GM19324 (cell line): ENCODE data around the gene PTPN6.

Experiments
- ATAC-seq: cut with Tn5 transposase; IDR thresholded peaks from one replicate; pipeline ENCODE4 v1.9.1; 2021; ENCODE audit warnings: mild to moderate bottlenecking, moderate library complexity; ENCODE audit not compliant: unreplicated experiment, low FRiP score

The PTPN6 gene

DNA sequence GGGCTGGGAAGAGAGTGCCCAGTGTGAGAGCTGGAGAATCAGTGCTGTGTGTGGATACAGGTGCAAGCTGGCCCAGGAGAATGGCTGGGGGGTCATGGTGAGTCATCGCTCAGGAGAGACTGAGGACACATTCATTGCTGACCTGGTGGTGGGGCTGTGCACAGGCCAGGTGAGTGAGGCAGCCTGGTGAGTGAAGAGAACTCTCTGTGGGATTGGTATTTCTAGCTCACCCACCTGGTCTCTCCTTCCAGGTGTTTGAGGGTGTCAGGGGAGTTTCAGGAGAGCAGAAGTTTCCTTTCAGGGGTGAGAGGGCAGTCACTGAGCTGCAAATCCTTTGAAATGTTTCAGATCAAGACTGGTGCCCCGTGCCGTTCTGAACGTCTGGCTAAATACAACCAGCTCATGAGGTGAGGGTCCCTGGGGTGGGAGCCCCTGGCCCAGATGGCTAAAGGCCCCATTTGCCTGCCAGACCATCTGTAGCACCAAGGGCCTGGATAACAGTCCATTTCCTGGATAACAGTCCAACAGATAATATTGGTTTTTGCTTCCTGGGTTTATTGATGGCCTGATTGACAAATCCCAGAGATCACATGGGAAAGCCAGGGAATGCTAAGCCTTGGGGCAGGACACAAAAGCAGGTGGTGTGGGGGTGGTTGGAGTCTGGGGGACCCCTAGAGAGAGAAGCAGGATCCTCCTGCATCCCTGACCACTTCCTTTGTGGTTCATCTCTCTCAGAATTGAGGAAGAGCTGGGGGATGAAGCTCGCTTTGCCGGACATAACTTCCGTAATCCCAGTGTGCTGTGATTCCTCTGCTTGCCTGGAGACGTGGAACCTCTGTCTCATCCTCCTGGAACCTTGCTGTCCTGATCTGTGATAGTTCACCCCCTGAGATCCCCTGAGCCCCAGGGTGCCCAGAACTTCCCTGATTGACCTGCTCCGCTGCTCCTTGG lies 28.9 kb upstream of the PTPN6 start:
- ATAC-seq: no peak

DNA sequence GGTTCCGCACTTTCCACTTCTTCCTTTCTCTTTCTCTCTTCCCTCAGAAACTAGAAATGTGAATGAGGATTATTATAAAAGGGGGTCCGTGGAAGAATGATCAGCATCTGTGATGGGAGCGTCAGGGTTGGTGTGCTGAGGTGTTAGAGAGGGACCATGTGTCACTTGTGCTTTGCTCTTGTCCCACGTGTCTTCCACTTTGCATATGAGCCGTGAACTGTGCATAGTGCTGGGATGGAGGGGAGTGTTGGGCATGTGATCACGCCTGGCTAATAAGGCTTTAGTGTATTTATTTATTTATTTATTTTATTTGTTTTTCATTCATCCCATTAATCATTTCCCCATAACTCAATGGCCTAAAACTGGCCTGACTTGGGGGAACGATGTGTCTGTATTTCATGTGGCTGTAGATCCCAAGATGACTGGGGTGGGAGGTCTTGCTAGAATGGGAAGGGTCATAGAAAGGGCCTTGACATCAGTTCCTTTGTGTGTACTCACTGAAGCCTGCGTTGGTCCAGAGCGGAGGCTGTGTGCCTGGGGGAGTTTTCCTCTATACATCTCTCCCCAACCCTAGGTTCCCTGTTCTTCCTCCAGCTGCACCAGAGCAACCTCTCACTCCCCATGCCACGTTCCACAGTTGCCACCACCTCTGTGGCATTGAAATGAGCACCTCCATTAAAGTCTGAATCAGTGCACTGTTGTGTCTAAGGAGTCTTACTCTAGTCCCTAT lies 28.0 kb upstream of the PTPN6 start:
- ATAC-seq: no peak

DNA sequence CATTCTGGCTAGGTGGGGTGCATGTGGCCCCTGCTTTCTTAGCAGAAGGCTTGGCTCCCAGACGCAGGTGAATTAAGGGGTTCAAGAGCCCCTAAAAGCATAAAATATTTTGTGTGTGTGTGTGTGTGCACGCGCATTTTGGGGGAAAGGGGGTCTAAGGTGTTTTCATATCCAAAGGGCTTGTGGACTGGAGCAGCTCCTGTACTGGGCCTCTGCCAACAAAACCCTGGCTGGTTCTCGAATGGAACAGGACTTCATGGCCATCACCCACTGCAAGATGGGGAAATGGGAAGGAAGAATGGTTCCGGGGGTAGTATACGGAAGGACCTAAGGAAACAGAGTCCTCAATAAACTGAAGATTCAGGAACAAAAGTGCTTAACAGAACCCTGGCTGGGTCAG lies 27.3 kb upstream of the PTPN6 start:
- ATAC-seq: no peak

DNA sequence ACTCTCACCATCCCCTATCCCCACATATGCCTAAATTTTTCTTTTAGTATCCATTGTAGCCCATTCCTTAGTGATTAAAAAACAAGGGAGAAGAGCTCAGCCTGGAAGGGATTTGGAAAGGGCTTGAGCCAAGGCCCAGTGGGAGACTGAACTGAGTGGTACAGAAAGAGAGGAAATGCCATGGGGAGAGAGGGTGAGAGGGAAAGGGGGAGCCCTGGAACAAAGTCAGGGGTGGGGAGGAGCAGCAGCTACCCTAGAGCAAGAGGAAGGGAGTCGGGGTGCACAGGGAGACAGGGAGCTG lies 26.0 kb upstream of the PTPN6 start:
- ATAC-seq: no peak

DNA sequence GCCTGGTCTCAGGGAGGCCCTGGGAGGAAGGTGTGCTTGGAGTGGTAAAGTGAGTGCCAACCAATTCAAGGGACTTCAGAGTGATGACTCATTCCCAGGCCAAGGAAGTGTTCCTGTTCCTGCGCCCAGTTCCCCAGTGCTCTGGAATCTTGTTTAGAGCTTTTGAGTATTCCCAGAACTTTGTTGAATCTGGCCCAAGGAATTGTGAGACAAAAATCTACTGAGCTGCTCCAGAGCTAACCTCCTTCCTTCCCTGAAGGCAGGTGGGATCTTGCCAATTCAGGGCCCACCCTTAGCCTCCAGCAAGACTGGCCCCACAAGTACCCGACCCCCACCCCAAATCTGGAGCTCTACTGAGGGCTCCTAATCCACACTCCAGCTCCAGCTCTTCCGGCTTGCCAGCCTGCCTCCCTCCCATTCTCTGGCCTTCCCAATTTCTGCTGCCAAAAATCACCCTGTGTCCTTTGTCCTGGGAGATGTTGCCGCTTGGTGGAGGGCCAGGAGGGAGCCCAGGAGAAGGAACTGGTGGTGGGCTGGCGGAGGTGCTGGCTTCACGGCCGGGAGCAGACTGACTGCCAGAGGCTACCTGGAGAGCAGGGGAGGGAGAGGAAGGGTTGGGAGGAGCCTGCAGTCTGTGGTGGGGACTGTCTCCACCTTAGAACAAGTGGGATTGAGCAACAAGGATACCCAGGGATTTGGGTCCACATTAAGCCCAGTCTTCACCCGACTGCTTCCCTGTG lies 25.4 kb upstream of the PTPN6 start:
- no peak for ATAC-seq

DNA sequence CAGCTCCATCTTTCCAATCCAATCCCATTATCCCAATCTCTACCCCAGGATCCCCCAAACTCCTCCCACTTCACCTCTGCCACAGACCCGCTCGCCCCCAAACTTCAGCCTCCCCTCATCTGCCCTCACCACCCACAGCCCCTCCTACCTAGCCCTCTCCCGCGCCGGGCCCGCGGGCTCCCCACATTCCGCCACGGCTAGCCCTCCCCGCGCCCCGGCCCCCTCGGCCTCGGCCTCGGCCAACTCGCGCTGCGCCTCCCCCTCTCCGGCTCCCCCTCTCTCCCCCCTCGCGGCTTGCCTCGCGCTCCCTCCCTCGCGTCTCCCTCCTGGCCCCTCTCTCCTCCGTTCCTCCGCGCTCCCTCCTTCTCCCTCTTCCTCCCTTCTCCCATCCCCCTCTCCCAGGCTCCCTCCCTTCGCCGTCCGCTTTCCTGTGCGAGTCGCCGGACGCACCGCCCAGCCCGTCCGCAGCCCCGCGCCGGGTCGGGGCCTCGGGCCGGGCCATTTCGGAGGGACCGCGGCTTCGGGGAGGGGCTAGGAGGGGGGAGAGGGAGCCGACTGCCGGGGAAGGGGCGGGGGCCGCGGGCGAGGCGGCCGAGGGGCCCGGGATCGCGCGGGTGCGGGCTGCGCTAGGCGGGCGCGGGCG lies 23.7 kb upstream of the PTPN6 start, which contains the start of gene ATN1:
Gene ATN1 (plus strand): TSS at position 581 of the 643 bp plus-strand sequence. CDS start 6,043 bp downstream, outside the sequence.
- no peak for ATAC-seq

DNA sequence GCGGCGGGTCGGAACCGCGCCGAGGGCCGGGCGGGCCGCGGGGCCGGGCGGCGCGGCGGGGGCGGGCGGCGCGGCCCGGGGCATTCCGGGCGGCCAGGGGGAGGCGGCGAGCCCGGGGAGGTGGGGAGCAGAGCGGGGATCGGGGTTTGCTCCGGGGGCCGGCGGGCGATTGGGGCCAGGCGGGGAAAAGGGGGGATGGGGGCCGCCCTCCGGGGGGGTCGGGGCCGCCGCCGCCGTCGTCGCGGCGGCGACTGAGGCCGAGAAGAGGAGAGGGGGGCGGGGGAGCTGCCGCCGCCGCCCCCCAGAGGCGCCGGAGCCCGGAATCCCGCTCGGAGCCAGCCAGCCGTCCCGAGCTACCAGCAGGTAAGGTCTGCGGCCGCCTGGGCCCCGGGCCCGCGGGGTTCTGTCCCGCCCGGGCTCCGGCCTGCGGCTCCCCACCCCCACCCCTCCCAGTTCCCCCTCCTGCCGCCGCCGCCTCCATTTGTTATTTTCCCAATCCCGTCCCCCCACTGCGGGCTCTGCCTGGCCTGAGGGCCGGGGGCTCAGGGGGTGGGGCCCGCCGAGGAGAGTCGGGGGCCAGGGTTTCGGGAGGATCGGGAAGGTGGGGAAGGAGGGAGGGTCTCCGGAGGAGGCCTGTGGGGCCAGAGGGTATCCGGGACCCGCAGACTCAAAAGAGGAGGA lies 23.0 kb upstream of the PTPN6 start:
- ATAC-seq: no peak

DNA sequence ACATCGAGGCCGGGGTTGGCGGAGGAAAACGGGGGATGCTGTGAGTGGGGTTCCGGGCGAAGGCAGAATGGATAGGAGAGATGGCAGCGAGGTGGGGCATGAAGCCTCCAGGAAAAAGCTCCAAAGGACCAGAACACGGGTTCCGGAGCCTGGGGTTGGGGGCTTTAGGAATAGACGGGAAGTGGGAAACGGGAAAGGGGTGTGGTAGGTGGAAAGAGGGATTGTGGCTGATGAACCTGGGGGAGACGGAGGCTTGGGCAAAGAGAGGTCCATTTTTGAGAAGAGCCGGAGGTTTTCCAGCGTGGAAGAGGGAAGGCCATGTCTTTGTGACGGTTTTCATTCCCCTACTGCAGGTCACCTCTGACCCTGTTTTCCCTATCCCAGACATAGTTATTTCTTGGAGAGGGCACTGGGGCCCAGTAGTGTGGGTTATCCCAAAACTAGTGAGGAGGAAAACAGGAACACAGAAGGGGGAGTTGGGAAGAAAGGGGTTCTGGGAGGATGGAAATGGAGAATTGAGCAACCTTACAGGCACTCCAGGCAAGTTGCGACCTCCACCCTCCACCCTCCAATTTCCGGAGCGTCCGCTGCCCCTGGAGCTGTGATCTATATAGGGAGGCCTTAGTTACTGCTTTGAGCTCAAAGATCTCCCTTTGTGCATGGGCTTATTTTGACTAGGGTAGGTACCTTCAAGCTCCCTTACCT lies 22.3 kb upstream of the PTPN6 start:
- no peak for ATAC-seq

DNA sequence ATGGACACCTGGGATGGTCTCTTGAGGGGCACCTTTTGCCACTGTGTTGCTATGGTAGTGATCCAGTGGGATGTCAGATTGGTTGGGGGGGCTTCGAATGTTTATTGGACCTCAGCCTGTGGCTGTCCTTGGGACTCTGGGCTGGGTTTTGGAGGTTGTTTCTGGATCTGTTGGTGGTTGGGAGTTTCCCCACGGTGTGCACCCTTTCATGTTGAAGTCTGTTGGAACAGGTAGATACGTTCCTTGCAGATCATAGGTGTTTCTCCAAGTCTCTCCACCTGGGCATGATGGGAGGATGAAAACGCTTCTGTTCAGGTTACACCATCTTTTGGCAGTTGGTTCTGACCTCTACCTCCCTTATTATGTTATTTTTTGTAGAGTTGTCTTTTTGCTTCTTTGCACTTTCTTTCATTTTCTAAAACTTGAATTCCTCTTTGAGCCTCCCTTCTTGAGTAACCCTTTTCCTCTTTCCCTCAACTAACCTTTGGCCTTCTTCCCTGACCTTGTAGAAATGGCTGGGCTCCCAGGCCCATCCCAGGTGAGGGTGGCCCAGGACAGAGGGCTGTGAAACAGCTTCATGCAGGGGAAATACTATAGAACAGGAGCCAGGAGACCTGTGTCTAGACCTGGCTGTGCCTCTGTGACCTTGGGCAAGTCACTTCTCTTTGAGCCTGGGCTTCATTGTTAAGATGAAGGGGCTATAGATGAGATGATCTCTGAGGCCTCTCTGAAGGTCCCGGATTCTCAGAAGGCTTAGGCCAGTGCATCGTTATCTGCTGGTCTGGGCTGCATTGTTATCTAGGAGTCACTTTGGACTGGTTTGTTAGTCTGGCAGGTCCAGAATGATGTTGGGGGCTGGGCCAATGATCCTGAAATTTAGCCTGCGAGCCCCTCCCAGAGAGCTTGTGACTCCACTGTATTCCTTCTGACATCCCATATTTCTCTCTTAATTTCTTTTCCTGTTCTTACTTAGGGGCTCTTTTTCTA lies 21.4 kb upstream of the PTPN6 start:
- no peak for ATAC-seq

DNA sequence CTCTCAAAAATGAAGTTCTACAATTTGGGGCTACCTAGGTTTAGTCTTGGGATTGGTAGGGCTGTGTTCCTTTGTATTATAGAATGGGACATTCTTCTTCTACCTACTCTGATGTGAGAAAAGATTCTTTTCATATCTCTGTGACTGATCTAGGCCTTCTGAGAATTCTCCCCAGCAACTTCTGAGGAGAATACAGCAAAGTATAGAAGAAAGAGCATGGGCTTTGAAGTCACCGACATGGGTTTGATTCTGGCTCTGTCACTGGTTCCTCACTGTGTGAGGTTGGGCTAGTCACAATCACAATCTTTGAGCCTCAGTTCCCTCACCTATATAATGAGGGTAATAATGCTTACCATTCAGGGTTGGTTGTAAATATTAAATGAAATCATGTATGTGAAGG lies 18.4 kb upstream of the PTPN6 start:
- ATAC-seq: no peak

DNA sequence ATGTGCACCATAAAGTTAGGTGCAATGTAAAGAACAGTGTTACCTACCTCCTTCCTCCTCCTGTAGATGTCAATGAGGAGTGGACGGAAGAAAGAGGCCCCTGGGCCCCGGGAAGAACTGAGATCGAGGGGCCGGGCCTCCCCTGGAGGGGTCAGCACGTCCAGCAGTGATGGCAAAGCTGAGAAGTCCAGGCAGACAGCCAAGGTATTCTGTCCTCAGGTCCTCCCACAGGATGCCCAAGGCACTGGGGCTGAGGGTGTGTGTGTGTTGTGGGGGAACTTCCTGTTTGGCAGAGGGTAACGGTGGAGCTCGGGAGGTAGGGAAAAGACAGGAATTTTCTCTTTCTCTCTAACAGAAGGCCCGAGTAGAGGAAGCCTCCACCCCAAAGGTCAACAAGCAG lies 17.0 kb upstream of the PTPN6 start:
- ATAC-seq: no peak

DNA sequence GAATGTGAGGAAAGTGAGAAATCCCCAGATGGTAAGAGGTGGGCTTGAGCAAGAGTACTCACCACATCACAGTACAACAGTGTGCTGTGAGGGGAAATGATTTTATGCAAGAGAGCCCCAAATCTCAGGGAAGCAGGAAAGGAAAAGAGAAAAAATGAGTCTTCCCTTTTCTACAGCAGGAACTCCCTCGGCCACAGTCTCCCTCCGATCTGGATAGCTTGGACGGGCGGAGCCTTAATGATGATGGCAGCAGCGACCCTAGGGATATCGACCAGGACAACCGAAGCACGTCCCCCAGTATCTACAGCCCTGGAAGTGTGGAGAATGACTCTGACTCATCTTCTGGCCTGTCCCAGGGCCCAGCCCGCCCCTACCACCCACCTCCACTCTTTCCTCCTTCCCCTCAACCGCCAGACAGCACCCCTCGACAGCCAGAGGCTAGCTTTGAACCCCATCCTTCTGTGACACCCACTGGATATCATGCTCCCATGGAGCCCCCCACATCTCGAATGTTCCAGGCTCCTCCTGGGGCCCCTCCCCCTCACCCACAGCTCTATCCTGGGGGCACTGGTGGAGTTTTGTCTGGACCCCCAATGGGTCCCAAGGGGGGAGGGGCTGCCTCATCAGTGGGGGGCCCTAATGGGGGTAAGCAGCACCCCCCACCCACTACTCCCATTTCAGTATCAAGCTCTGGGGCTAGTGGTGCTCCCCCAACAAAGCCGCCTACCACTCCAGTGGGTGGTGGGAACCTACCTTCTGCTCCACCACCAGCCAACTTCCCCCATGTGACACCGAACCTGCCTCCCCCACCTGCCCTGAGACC lies 15.6 kb upstream of the PTPN6 start:
- ATAC-seq: no peak

DNA sequence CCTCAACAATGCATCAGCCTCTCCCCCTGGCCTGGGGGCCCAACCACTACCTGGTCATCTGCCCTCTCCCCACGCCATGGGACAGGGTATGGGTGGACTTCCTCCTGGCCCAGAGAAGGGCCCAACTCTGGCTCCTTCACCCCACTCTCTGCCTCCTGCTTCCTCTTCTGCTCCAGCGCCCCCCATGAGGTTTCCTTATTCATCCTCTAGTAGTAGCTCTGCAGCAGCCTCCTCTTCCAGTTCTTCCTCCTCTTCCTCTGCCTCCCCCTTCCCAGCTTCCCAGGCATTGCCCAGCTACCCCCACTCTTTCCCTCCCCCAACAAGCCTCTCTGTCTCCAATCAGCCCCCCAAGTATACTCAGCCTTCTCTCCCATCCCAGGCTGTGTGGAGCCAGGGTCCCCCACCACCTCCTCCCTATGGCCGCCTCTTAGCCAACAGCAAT lies 14.9 kb upstream of the PTPN6 start:
- ATAC-seq: no peak

DNA sequence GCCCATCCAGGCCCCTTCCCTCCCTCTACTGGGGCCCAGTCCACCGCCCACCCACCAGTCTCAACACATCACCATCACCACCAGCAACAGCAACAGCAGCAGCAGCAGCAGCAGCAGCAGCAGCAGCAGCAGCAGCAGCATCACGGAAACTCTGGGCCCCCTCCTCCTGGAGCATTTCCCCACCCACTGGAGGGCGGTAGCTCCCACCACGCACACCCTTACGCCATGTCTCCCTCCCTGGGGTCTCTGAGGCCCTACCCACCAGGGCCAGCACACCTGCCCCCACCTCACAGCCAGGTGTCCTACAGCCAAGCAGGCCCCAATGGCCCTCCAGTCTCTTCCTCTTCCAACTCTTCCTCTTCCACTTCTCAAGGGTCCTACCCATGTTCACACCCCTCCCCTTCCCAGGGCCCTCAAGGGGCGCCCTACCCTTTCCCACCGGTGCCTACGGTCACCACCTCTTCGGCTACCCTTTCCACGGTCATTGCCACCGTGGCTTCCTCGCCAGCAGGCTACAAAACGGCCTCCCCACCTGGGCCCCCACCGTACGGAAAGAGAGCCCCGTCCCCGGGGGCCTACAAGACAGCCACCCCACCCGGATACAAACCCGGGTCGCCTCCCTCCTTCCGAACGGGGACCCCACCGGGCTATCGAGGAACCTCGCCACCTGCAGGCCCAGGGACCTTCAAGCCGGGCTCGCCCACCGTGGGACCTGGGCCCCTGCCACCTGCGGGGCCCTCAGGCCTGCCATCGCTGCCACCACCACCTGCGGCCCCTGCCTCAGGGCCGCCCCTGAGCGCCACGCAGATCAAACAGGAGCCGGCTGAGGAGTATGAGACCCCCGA lies 14.3 kb upstream of the PTPN6 start:
- ATAC-seq: no peak

DNA sequence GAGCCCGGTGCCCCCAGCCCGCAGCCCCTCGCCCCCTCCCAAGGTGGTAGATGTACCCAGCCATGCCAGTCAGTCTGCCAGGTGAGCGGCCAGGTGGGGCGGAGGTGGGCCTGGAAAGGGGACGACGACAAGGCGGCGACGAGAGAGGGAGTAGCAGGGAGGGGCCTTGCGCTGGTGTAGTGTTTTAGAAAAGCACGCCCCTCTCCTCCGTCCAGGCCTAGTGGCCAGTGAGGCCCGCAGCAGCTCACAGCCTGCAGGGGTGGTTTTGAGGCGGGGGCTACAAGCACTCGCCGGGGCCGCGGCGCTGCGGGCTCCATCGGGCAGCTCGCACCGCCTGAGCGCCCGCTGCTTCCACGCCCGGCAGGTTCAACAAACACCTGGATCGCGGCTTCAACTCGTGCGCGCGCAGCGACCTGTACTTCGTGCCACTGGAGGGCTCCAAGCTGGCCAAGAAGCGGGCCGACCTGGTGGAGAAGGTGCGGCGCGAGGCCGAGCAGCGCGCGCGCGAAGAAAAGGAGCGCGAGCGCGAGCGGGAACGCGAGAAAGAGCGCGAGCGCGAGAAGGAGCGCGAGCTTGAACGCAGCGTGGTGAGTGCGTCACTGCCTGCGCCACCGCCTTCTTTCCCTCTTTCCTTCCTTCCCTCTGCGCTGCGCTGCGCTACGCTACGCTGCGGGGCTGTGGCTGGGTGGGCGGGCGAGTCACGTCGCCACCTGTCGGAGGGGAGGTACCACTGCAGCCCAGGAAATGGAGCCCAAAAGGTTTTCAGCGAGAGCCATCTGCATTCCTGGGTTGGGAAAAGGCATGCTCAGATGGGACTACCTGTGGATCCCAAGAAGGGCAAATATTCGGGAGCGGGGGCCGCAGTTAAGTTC lies 13.4 kb upstream of the PTPN6 start:
- ATAC-seq: peak; percentile 91
